Measurements from ENCODE around the gene KLHL29. TPM values are rescaled to one million over a fixed set of nuclear protein-coding genes. Genes with fewer than 3 reads are reported as not detected.

KLHL29 gene
- total and polyA plus RNA-seq, 2 of the 13 experiments (the other 11 are each of a cell fraction or from before 2014, with no cell fraction given), result 0.01 TPM; not detected in 1

DNA sequence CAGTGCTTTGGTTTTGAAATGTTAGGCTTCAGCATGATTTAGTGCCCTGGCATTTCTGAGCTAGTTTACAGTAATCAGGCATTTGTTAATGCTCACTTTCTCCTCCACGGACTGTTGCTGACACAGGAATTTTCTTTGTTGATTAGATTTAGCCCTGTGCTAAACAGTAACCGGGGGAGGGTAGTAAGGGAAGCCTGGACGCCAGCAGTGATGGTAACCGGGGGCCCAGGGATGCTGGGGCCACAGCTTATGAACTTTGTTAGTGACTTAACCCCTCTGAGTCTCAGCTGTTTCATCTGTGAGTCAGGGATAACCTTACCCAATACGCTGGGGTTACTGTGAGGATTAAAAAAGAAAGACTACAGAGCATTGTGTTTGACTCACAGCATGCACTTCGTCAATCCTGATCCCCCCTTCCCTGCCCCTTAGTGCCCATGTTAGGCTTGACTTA, 33.5 kb downstream of the KLHL29 start (continued):
- TF ChIP-seq, protein P1, sequence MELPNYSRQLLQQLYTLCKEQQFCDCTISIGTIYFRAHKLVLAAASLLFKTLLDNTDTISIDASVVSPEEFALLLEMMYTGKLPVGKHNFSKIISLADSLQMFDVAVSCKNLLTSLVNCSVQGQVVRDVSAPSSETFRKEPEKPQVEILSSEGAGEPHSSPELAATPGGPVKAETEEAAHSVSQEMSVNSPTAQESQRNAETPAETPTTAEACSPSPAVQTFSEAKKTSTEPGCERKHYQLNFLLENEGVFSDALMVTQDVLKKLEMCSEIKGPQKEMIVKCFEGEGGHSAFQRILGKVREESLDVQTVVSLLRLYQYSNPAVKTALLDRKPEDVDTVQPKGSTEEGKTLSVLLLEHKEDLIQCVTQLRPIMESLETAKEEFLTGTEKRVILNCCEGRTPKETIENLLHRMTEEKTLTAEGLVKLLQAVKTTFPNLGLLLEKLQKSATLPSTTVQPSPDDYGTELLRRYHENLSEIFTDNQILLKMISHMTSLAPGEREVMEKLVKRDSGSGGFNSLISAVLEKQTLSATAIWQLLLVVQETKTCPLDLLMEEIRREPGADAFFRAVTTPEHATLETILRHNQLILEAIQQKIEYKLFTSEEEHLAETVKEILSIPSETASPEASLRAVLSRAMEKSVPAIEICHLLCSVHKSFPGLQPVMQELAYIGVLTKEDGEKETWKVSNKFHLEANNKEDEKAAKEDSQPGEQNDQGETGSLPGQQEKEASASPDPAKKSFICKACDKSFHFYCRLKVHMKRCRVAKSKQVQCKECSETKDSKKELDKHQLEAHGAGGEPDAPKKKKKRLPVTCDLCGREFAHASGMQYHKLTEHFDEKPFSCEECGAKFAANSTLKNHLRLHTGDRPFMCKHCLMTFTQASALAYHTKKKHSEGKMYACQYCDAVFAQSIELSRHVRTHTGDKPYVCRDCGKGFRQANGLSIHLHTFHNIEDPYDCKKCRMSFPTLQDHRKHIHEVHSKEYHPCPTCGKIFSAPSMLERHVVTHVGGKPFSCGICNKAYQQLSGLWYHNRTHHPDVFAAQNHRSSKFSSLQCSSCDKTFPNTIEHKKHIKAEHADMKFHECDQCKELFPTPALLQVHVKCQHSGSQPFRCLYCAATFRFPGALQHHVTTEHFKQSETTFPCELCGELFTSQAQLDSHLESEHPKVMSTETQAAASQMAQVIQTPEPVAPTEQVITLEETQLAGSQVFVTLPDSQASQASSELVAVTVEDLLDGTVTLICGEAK (IDR thresholded peaks at IDR 0.05), result no peak
- TF ChIP-seq, protein P1 (CRISPR knock-in tag; IDR thresholded peaks at IDR 0.05), result no peak
- no peak for TF ChIP-seq ZFP90 (CRISPR knock-in tag; IDR thresholded peaks at IDR 0.05; ENCODE audit: borderline replicate concordance)
- TF ChIP-seq KAT2B (IDR thresholded peaks at IDR 0.05; ENCODE audit: borderline replicate concordance, low read depth, low read length), result no peak
- no peak for TF ChIP-seq RFX5 (IDR thresholded peaks at IDR 0.05; ENCODE audit: low read depth, low read length)
- TF ChIP-seq HOXA3 (CRISPR knock-in tag; IDR thresholded peaks at IDR 0.05), result no peak
- no peak for TF ChIP-seq ZNF567 (CRISPR knock-in tag; IDR thresholded peaks at IDR 0.05; ENCODE audit: borderline replicate concordance)
- TF ChIP-seq ZNF841 (CRISPR knock-in tag; IDR thresholded peaks at IDR 0.05; ENCODE audit: borderline replicate concordance), result no peak

All from HepG2 (cell line).